Ascending aorta (tissue), 2 donors: Measurements from ENCODE around the gene KCNS1. TPM values are rescaled to one million over a fixed set of nuclear protein-coding genes. Genes with fewer than 3 reads are reported as not detected.
"Not testable (repeated sequence)": the region's sequence is repeated elsewhere in the genome, so short reads cannot be mapped to it uniquely, and the experiment has no call there.

ENCODE experiments used
- DNase-seq, 2 donors: peaks; one replicate each; pipeline ENCODE4 v3.0.0-alpha.2; 2019; ENCODE audit warnings: low spot score in 2 of 2
- H3K27ac ChIP-seq, 2 donors: fragments of 200-600 bp; sonication (generic); one replicate each; pipeline ENCODE4 v1.5.1; 2016 to 2017; ENCODE audit warnings: mild to moderate bottlenecking in 1 of 2
- H3K27me3 ChIP-seq: fragments of 200-600 bp; sonication (generic); one replicate; pipeline ENCODE4 v1.5.1; 2017
- H3K36me3 ChIP-seq, 2 donors: fragments of 200-600 bp; sonication (generic); one replicate each; pipeline ENCODE4 v1.5.1; 2016
- H3K4me1 ChIP-seq, 2 donors: fragments of 200-600 bp; sonication (generic); one replicate each; pipeline ENCODE4 v1.5.1; 2016 to 2017; ENCODE audit warnings: mild to moderate bottlenecking in 1 of 2
- H3K4me3 ChIP-seq, 2 donors: fragments of 200-600 bp; sonication (generic); one replicate each; pipeline ENCODE4 v1.5.1; 2016 to 2017; ENCODE audit warnings: mild to moderate bottlenecking in 1 of 2
- H3K9me3 ChIP-seq, 2 donors: fragments of 200-600 bp; sonication (generic); one replicate each; pipeline ENCODE4 v1.5.1; 2016
- CTCF ChIP-seq, 3 experiments: fragments of 200-600 bp in 2 of 3; fragments of 450-650 bp in 1 of 3; sonication (generic) in 2 of 3; IDR thresholded peaks; one replicate each; pipeline ENCODE4 v1.5.1; 2016 to 2019; ENCODE audit warnings: antibody characterized with exemption in 3 of 3, mild to moderate bottlenecking in 1 of 3, moderate library complexity in 1 of 3
- intact Hi-C: fragments of 100-400 bp; cut with DNase I; formaldehyde crosslinking; loops from one replicate; pipeline ENCODE4 v1.15.1; 2023
- total RNA-seq: library from RNA; depleted of rRNA; stranded (reverse); fragments of >200 nt; gene quantifications from one replicate; pipeline ENCODE4 v1.1.0, GENCODE V29; 2016

KCNS1 gene
- total RNA-seq, 1 donor from 2014 or later, result not detected

GRCh38 chr20:45067558-45067957 is 33.4 kb downstream of the KCNS1 start:
- no peak overlapping the region for H3K27ac ChIP-seq
- intact Hi-C loops, result no loop called here
- H3K27me3 ChIP-seq, result no peaks in the 10 kb centered on the region
- H3K4me1 ChIP-seq, result no peaks in the 10 kb centered on the region
- TF ChIP-seq CTCF (IDR thresholded peaks at IDR 0.05), result no peak
- peaks cover 2 to 6% of the 10 kb centered on the region in 2 donors for H3K36me3 ChIP-seq
- no peak for DNase-seq
- H3K4me3 ChIP-seq, result no peak overlapping the region
- no peaks in the 10 kb centered on the region for H3K9me3 ChIP-seq

DNA sequence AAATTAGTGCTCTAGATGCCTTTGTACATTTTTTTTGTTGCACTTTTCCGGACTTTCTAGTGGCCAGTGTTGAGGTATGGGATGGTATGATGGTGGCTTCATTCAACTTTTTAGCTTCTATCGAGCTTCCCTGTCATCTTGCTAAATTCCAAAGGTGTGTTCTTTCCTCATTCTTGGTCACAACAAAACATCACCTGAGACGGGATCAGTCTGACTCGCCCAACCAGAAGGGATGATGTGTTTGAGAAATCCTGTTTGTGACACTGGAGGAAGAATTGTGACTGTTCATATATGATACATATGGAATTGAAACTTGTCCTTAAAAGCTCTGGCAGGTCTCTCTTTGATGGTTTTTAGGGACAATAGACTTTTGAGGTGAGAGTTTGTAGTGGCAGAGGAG is 33.8 kb downstream of the KCNS1 start:
- no peak for TF ChIP-seq CTCF (IDR thresholded peaks at IDR 0.05)
- Histone ChIP-seq H3K27me3 (no peaks in the 10 kb centered on the region), H3K4me3 (no peak overlapping the region), H3K27ac (no peak overlapping the region), H3K36me3 (peaks cover 2 to 6% of the 10 kb centered on the region in 2 donors), H3K4me1 (no peaks in the 10 kb centered on the region), H3K9me3 (no peaks in the 10 kb centered on the region)
- no peak for DNase-seq
- intact Hi-C loops, result no loop called here

- no peak overlapping the region for H3K4me3 ChIP-seq
- no peaks in the 10 kb centered on the region for H3K4me1 ChIP-seq
- DNase-seq, result no peak
- no peaks in the 10 kb centered on the region for H3K27me3 ChIP-seq
- H3K36me3 ChIP-seq, result peaks cover 2 to 6% of the 10 kb centered on the region in 2 donors
- intact Hi-C loops, result no loop called here
- no peak for TF ChIP-seq CTCF (IDR thresholded peaks at IDR 0.05)
- no peak overlapping the region for H3K27ac ChIP-seq
- no peaks in the 10 kb centered on the region for H3K9me3 ChIP-seq
Measured at GRCh38 chr20:45066372-45066771, 34.6 kb downstream of the KCNS1 start.

DNA sequence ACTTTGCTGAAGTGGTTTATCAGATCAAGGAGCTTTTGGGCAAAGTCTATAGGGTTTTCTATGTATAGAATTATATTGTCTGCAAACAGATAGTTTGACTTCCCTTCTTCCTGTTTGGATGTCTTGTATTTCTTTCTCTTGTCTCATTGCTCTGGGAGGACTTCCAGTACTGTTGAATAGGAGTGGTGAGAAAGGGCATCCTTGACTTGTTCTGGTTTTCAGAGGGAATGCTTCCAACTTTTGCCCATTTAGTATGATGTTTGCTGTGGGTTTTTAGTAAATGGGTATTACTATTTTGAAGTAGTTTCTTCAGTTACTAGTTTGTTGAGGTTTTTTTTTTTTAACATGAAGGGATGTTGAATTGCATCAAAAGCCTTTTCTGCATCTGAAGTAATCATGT is 36.1 kb downstream of the KCNS1 start:
- Histone ChIP-seq H3K4me3 (no peak overlapping the region), H3K36me3 (peaks cover 2 to 6% of the 10 kb centered on the region in 2 donors), H3K27me3 (no peaks in the 10 kb centered on the region), H3K27ac (no peak overlapping the region), H3K9me3 (no peaks in the 10 kb centered on the region), H3K4me1 (no peaks in the 10 kb centered on the region)
- TF ChIP-seq CTCF (IDR thresholded peaks at IDR 0.05), result no peak
- intact Hi-C loops, result no loop called here
- DNase-seq, result no peak

DNA sequence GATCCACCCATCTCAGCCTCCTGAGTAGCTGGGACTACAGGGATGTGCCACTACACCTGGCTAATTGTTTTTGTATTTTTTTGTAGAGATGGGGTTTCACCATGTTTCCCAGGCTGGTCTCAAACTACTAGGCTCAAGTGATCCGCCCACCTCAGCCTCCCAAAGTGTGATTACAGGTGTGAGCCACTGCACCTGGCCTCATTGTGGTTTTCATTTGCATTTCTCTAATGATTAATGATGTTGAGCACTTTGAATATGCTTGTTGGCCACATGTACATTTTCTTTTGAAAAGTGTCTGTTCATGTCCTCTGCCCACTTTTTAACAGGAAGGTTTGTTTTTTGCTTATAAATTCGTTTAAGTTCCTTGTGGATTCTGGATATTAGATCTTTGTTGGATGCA is 37.8 kb downstream of the KCNS1 start:
- H3K27ac ChIP-seq, intact Hi-C loops, H3K4me1 ChIP-seq, H3K27me3 ChIP-seq, H3K36me3 ChIP-seq, DNase-seq, H3K4me3 ChIP-seq, H3K9me3 ChIP-seq: not testable (repeated sequence)

GRCh38 chr20:45061244-45061643 is 39.7 kb downstream of the KCNS1 start:
- H3K4me3 ChIP-seq, result no peak overlapping the region
- intact Hi-C loops, result no loop called here
- no peaks in the 10 kb centered on the region for H3K27me3 ChIP-seq
- TF ChIP-seq CTCF (IDR thresholded peaks at IDR 0.05), result no peak
- H3K4me1 ChIP-seq, result no peaks in the 10 kb centered on the region
- no peak overlapping the region for H3K27ac ChIP-seq
- H3K9me3 ChIP-seq, result no peaks in the 10 kb centered on the region
- DNase-seq, result no peak
- H3K36me3 ChIP-seq, result peaks cover 6 to 10% of the 10 kb centered on the region in 2 donors
